HepG2 (cell line): ENCODE data around the gene PXYLP1. TPM values are rescaled to one million over a fixed set of nuclear protein-coding genes. Genes with fewer than 3 reads are reported as not detected.
A peak's percentile ranks its signal among the peaks of the same experiment; 100 is the strongest.

Experiments used
- DZIP1 ChIP-seq: sonication (generic); formaldehyde crosslinking; IDR thresholded peaks from 2 replicates; pipeline ENCODE4 v1.5.0; 2020; ENCODE audit warnings: mild to moderate bottlenecking, missing genetic modification reagents
- KDM2A ChIP-seq: sonication (generic); formaldehyde crosslinking; IDR thresholded peaks from 2 replicates; pipeline ENCODE4 v1.4.0; 2020; ENCODE audit warnings: low read depth, missing genetic modification reagents, borderline replicate concordance
- MAZ ChIP-seq, 2 experiments: sonication (generic) in 1 of 2; formaldehyde crosslinking in 1 of 2; IDR thresholded peaks; 2 replicates each; pipeline versions ENCODE4 v1.5.0 to v1.6.1; 2012 to 2020; ENCODE audit warnings: low read depth in 2 of 2, mild to moderate bottlenecking in 2 of 2, borderline replicate concordance in 1 of 2, improper control_type of control experiment in 1 of 2, low read length in 1 of 2, missing genetic modification reagents in 1 of 2, moderate library complexity in 1 of 2
- PAXIP1 ChIP-seq: sonication (generic); formaldehyde crosslinking; conservative IDR thresholded peaks from 2 replicates; pipeline ENCODE4 v1.4.0; 2020; ENCODE audit warnings: mild to moderate bottlenecking, missing genetic modification reagents, moderate library complexity
- SAP130 ChIP-seq: IDR thresholded peaks from 2 replicates; pipeline ENCODE4 v1.6.1; 2016; ENCODE audit warnings: low read depth
- SRSF4 ChIP-seq: fragments of 200-400 bp; formaldehyde crosslinking; IDR thresholded peaks from one replicate; pipeline ENCODE4 v1.6.1; 2018; ENCODE audit warnings: mild to moderate bottlenecking, low read depth, low read length, moderate library complexity; ENCODE audit not compliant: poor library complexity, severe bottlenecking
- TAF15 ChIP-seq: fragments of 200-400 bp; formaldehyde crosslinking; IDR thresholded peaks from one replicate; pipeline ENCODE4 v1.6.1; 2018; ENCODE audit warnings: mild to moderate bottlenecking, low read depth, low read length; ENCODE audit not compliant: poor library complexity, severe bottlenecking
- UBTF ChIP-seq: sonication (generic); formaldehyde crosslinking; IDR thresholded peaks from 2 replicates; pipeline ENCODE4 v1.4.0; 2020; ENCODE audit warnings: mild to moderate bottlenecking, missing genetic modification reagents
- ZBTB7B ChIP-seq: sonication (generic); formaldehyde crosslinking; IDR thresholded peaks from 2 replicates; pipeline ENCODE4 v1.4.0; 2020; ENCODE audit warnings: missing genetic modification reagents
- ZFP90 ChIP-seq: sonication (generic); formaldehyde crosslinking; IDR thresholded peaks from 2 replicates; pipeline ENCODE4 v1.8.0; 2022; ENCODE audit warnings: missing genetic modification reagents, mild to moderate bottlenecking, inconsistent platforms, borderline replicate concordance
- ZFY ChIP-seq: sonication (generic); formaldehyde crosslinking; IDR thresholded peaks from 2 replicates; pipeline ENCODE4 v1.4.0; 2020; ENCODE audit warnings: missing genetic modification reagents
- ZNF205 ChIP-seq: IDR thresholded peaks from 2 replicates; pipeline ENCODE4 v1.6.1; 2018; ENCODE audit warnings: missing biosample characterization, missing genetic modification reagents
- ZNF343 ChIP-seq: sonication (generic); formaldehyde crosslinking; IDR thresholded peaks from 2 replicates; pipeline ENCODE4 v1.4.0; 2020; ENCODE audit warnings: mild to moderate bottlenecking, missing genetic modification reagents
- ZNF430 ChIP-seq: sonication (generic); formaldehyde crosslinking; IDR thresholded peaks from 2 replicates; pipeline ENCODE4 v1.9.0; 2021; ENCODE audit warnings: mild to moderate bottlenecking, missing genetic modification reagents
- ZNF441 ChIP-seq: sonication (generic); formaldehyde crosslinking; IDR thresholded peaks from 2 replicates; pipeline ENCODE4 v1.7.0; 2021; ENCODE audit warnings: missing genetic modification reagents, borderline replicate concordance
- ZNF569 ChIP-seq: sonication (generic); formaldehyde crosslinking; IDR thresholded peaks from 2 replicates; pipeline ENCODE4 v1.5.0; 2020; ENCODE audit warnings: mild to moderate bottlenecking, missing genetic modification reagents, moderate library complexity, borderline replicate concordance
- ZNF776 ChIP-seq: sonication (generic); formaldehyde crosslinking; IDR thresholded peaks from 2 replicates; pipeline ENCODE4 v1.4.0; 2020; ENCODE audit warnings: mild to moderate bottlenecking, missing genetic modification reagents
- polyA plus RNA-seq, 8 experiments: library from polyadenylated mRNA; depleted of rRNA in 3 of 8; stranded (reverse) in 7 of 8; unstranded in 1 of 8; fragments of >200 nt; fragmentation: Illumina TruSeq in 4 of 8; extraction: Trizol in 4 of 8; gene quantifications; 2 replicates each; pipeline versions ENCODE4 v1.2.1 to v1.2.3, GENCODE V29; 2011 to 2016; ENCODE audit warnings: low read depth in 4 of 8, missing spikeins in 1 of 8, mixed read lengths in 1 of 8; ENCODE audit not compliant: insufficient read depth in 1 of 8
- total RNA-seq, 5 experiments: library from RNA; depleted of rRNA; stranded (reverse); fragments of >200 nt; fragmentation: Illumina TruSeq; extraction: Trizol; gene quantifications; 2 replicates each; pipeline ENCODE4 v1.2.3, GENCODE V29; 2016; ENCODE audit warnings: low read depth in 1 of 5

PXYLP1 gene
- total and polyA plus RNA-seq, 2 of the 13 experiments (the other 11 are each of a cell fraction or from before 2014, with no cell fraction given): 4.9 to 8.1 TPM

- no peak for TF ChIP-seq ZNF569 (CRISPR knock-in tag)
- 0 out of 2 replicates have a peak, but pooled peaks have one; percentile 20 for TF ChIP-seq ZNF441
- TF ChIP-seq ZNF205: no peak
- 0 out of 2 replicates have a peak, but pooled peaks have one; percentile 73 for TF ChIP-seq ZNF343 (CRISPR knock-in tag)
- 0 out of 2 replicates have a peak, but pooled peaks have one; percentile 46 for TF ChIP-seq ZNF430
- TF ChIP-seq TAF15: peak; percentile 28
- peak; percentile 73; the same call in 1 of the 2 replicates for TF ChIP-seq ZNF776 (CRISPR knock-in tag)
- TF ChIP-seq ZFP90: peak; percentile 59; the same call in 1 of the 2 replicates
- TF ChIP-seq MAZ (IDR thresholded peaks at IDR 0.05; ENCODE audit: borderline replicate concordance, low read depth, low read length): peak; percentile 72; the same call in 1 of the 2 replicates
- TF ChIP-seq MAZ (CRISPR knock-in tag; IDR thresholded peaks at IDR 0.05; ENCODE audit: low read depth): peak; percentile 73
- TF ChIP-seq ZFY: peak; percentile 85
- no peak for TF ChIP-seq SRSF4
- TF ChIP-seq KDM2A (CRISPR knock-in tag): 0 out of 2 replicates have a peak, but pooled peaks have one; percentile 37
- TF ChIP-seq UBTF (CRISPR knock-in tag): peak; percentile 57; the same call in 1 of the 2 replicates
- peak; percentile 12; the same call in 1 of the 2 replicates for TF ChIP-seq ZBTB7B (CRISPR knock-in tag)
- TF ChIP-seq DZIP1 (CRISPR knock-in tag): 0 out of 2 replicates have a peak, but pooled peaks have one; percentile 31
- peak; percentile 15; the same call in 1 of the 2 replicates for TF ChIP-seq PAXIP1 (CRISPR knock-in tag)
- peak; percentile 55; the same call in 1 of the 2 replicates for TF ChIP-seq SAP130 (CRISPR knock-in tag)
These were observed at the start of gene PXYLP1 (continued) for GRCh38 chr3:141231101-141231951.
